CD14-positive monocyte (primary cell): ENCODE results near the gene CPT1A. TPM values are rescaled to one million over a fixed set of nuclear protein-coding genes. Genes with fewer than 3 reads are reported as not detected.

Experiments used
- DNase-seq, 3 donors: peaks; one replicate each; pipeline ENCODE4 v3.0.0-alpha.2; 2011 to 2022
- H2AFZ ChIP-seq: 2 replicates; pipeline ENCODE4 v1.6.0; 2012; ENCODE audit warnings: mild to moderate bottlenecking, low read depth, low read length, inconsistent platforms; ENCODE audit not compliant: insufficient read depth, poor library complexity, severe bottlenecking
- H3K27ac ChIP-seq, 2 donors: 1 replicate in 1 of 2; 2 replicates in 1 of 2; pipeline ENCODE4 v1.5.1; 2012 to 2013; ENCODE audit warnings: low read length in 2 of 2, control low read depth in 1 of 2, inconsistent platforms in 1 of 2, low read depth in 1 of 2, mild to moderate bottlenecking in 1 of 2
- H3K27me3 ChIP-seq, 2 donors: one replicate each; pipeline versions ENCODE4 v1.6.0 to v1.6.1; 2011 to 2013; ENCODE audit warnings: low read length in 2 of 2; ENCODE audit not compliant: control insufficient read depth in 2 of 2, insufficient read depth in 2 of 2
- H3K36me3 ChIP-seq, 2 donors: replicated peaks in 1 of 2; 1 replicate in 1 of 2; 2 replicates in 1 of 2; pipeline versions ENCODE4 v1.5.1 to v1.6.1; 2012 to 2013; ENCODE audit warnings: low read length in 2 of 2, control low read depth in 1 of 2, inconsistent platforms in 1 of 2, mild to moderate bottlenecking in 1 of 2; ENCODE audit not compliant: insufficient read depth in 2 of 2, control insufficient read depth in 1 of 2
- H3K4me1 ChIP-seq, 2 donors: 1 replicate in 1 of 2; 2 replicates in 1 of 2; pipeline versions ENCODE4 v1.5.1 to v1.6.1; 2012 to 2013; ENCODE audit warnings: low read length in 2 of 2, control low read depth in 1 of 2, inconsistent platforms in 1 of 2, mild to moderate bottlenecking in 1 of 2, moderate library complexity in 1 of 2; ENCODE audit not compliant: insufficient read depth in 2 of 2, control insufficient read depth in 1 of 2
- H3K4me2 ChIP-seq: replicated peaks from 2 replicates; pipeline ENCODE3; 2012; ENCODE audit warnings: low read length, moderate library complexity, mild to moderate bottlenecking; ENCODE audit not compliant: poor library complexity, severe bottlenecking; ENCODE audit errors: extremely low read depth
- H3K4me3 ChIP-seq, 3 experiments: fragments of 200-600 bp in 1 of 3; sonication (generic) in 1 of 3; replicated peaks in 1 of 3; 1 replicate in 2 of 3; 2 replicates in 1 of 3; pipeline ENCODE4 v1.5.1; 2011 to 2013; ENCODE audit warnings: low read length in 3 of 3, mild to moderate bottlenecking in 3 of 3, control low read depth in 2 of 3, low read depth in 2 of 3, inconsistent platforms in 1 of 3, moderate library complexity in 1 of 3
- H3K79me2 ChIP-seq: 2 replicates; pipeline ENCODE4 v1.6.0; 2012; ENCODE audit warnings: mild to moderate bottlenecking, control low read depth, inconsistent platforms, low read length, moderate library complexity; ENCODE audit not compliant: insufficient read depth
- H3K9ac ChIP-seq: 2 replicates; pipeline ENCODE4 v1.6.0; 2017; ENCODE audit warnings: low read length, mild to moderate bottlenecking; ENCODE audit not compliant: insufficient read depth, poor library complexity, severe bottlenecking
- H3K9me3 ChIP-seq, 2 donors: replicated peaks in 1 of 2; 1 replicate in 1 of 2; 2 replicates in 1 of 2; pipeline versions ENCODE4 v1.5.1 to v1.6.1; 2012 to 2013; ENCODE audit warnings: low read length in 2 of 2, control low read depth in 1 of 2; ENCODE audit not compliant: control insufficient read depth in 1 of 2, insufficient read depth in 1 of 2
- H4K20me1 ChIP-seq: 2 replicates; pipeline ENCODE4 v1.6.0; 2012; ENCODE audit warnings: mild to moderate bottlenecking, low read length, control low read depth, moderate library complexity; ENCODE audit not compliant: insufficient read depth
- H3K27ac Mint-ChIP-seq, 7 donors: one replicate each; pipeline ENCODE4 v1.8.0; 2020; ENCODE audit warnings: mild to moderate bottlenecking in 7 of 7, mixed read lengths in 7 of 7, moderate library complexity in 6 of 7, inconsistent platforms in 2 of 7
- H3K27me3 Mint-ChIP-seq, 3 donors: one replicate each; pipeline ENCODE4 v1.8.0; 2021 to 2022; ENCODE audit warnings: low read depth in 3 of 3, mild to moderate bottlenecking in 3 of 3, mixed read lengths in 3 of 3, moderate library complexity in 3 of 3, inconsistent platforms in 1 of 3
- H3K36me3 Mint-ChIP-seq, 2 donors: one replicate each; pipeline ENCODE4 v1.8.0; 2020; ENCODE audit warnings: mixed read lengths in 2 of 2, inconsistent platforms in 1 of 2, mild to moderate bottlenecking in 1 of 2
- H3K4me1 Mint-ChIP-seq: one replicate; pipeline ENCODE4 v1.8.0; 2020; ENCODE audit warnings: mild to moderate bottlenecking, mixed read lengths
- H3K4me3 Mint-ChIP-seq, 2 donors: one replicate each; pipeline ENCODE4 v1.8.0; 2020; ENCODE audit warnings: mild to moderate bottlenecking in 2 of 2, mixed read lengths in 2 of 2, moderate library complexity in 1 of 2
- H3K9me3 Mint-ChIP-seq, 7 donors: one replicate each; pipeline ENCODE4 v1.8.0; 2020 to 2022; ENCODE audit warnings: mixed read lengths in 7 of 7, mild to moderate bottlenecking in 6 of 7, moderate library complexity in 6 of 7, inconsistent platforms in 2 of 7
- WGBS: methylation state at CpG from one replicate; pipeline ENCODE4 v1.1.5; 2013; ENCODE audit warnings: missing lambda C conversion rate; ENCODE audit not compliant: insufficient coverage; 5-methylcytosine and 5-hydroxymethylcytosine counted together
- intact Hi-C, 2 donors: fragments of 100-400 bp; cut with micrococcal nuclease; formaldehyde crosslinking; loops; one replicate each; pipeline versions ENCODE4 v1.15.0 to v1.15.1; 2023
- polyA plus RNA-seq, 3 donors: library from polyadenylated mRNA; depleted of rRNA in 1 of 3; unstranded in 2 of 3; stranded (reverse) in 1 of 3; fragments of 300-500 nt in 2 of 3; fragments of >200 nt in 1 of 3; fragmentation: Illumina TruSeq in 2 of 3; gene quantifications; 1 replicate in 2 of 3; 2 replicates in 1 of 3; pipeline ENCODE4 v1.2.3, GENCODE V29; 2012 to 2021
- TF ChIP-seq, protein P1 (sequence below): fragments of 200-600 bp; IDR thresholded peaks from one replicate; pipeline ENCODE4 v1.8.0; 2022; ENCODE audit warnings: antibody characterized with exemption, mild to moderate bottlenecking

Gene CPT1A
- polyA plus RNA-seq, 3 donors = 5.6 to 42.5 (median 7.0) TPM

DNA sequence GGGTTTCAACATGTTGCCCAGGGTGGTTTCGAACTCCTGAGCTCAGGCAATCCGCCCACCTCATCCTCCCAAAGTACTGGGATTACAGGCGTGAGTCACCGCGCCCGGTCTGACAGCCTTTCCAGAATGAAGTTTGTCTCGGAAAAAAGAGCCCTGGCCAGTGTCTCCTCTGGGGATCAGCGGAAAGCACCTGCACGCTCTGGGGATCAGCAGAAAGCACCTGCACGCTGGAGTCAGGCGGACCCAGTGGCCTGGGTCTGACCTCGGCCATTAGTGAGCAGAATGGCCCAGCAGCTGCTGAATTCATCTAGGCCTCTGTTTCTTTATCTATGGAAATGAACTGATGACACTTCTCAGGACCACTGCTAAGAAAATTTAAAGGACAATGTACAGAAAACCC, 79.9 kb downstream of the CPT1A start:
- H4K20me1 ChIP-seq = peaks cover 13% of the 10 kb centered on the region
- no peak overlapping the region for H3K4me2 ChIP-seq
- Mint-ChIP-seq H3K4me3 (no peak overlapping the region), H3K36me3 (peaks cover 87 to 98% of the 10 kb centered on the region in 2 donors), H3K27ac (no peak overlapping the region), H3K27me3 (no peaks in the 10 kb centered on the region), H3K9me3 (no peaks in the 10 kb centered on the region), H3K4me1 (no peaks in the 10 kb centered on the region)
- no peaks in the 10 kb centered on the region for H3K27me3 ChIP-seq
- no peak overlapping the region for H3K9ac ChIP-seq
- intact Hi-C loops = no loop called here
- DNase-seq = no peak
- no peaks in the 10 kb centered on the region for H3K9me3 ChIP-seq
- peak overlapping the region in 1 of 2 donors; percentile 14 for H3K27ac ChIP-seq
- no peak overlapping the region for H3K4me3 ChIP-seq
- peaks cover 4% of the 10 kb centered on the region for H3K79me2 ChIP-seq
- H3K36me3 ChIP-seq = peaks cover 95 to 99% of the 10 kb centered on the region in 2 donors
- no peak overlapping the region for H2AFZ ChIP-seq
- no peaks in the 10 kb centered on the region for H3K4me1 ChIP-seq
- TF ChIP-seq, protein P1, sequence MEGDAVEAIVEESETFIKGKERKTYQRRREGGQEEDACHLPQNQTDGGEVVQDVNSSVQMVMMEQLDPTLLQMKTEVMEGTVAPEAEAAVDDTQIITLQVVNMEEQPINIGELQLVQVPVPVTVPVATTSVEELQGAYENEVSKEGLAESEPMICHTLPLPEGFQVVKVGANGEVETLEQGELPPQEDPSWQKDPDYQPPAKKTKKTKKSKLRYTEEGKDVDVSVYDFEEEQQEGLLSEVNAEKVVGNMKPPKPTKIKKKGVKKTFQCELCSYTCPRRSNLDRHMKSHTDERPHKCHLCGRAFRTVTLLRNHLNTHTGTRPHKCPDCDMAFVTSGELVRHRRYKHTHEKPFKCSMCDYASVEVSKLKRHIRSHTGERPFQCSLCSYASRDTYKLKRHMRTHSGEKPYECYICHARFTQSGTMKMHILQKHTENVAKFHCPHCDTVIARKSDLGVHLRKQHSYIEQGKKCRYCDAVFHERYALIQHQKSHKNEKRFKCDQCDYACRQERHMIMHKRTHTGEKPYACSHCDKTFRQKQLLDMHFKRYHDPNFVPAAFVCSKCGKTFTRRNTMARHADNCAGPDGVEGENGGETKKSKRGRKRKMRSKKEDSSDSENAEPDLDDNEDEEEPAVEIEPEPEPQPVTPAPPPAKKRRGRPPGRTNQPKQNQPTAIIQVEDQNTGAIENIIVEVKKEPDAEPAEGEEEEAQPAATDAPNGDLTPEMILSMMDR = no peak
- WGBS = 90% methylated on average over 9 of the region's 12 CpGs

DNA sequence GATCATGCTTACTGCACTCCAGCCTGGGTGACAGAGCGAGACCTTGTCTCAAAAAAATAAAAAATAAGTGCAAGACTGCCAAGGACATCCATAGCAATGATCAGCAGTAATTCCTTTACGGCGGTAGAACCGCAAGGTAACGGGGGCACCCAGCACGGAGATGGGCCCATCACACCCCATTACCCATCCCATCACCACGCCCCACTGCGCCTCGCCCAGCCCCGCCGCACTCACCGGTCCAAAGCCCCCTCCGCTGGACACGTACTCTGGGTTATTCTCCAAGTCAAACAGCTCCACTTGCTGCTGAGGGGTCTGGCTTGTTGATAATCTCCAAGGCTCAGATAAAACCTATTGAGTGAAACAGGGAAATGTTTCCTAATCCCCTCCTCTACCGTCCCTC, 81.7 kb downstream of the CPT1A start:
- WGBS = 98% methylated on average over 14 of the region's 15 CpGs
- Histone ChIP-seq H2AFZ (no peak overlapping the region), H3K9me3 (no peaks in the 10 kb centered on the region), H3K4me2 (no peak overlapping the region), H3K36me3 (peaks cover 89 to 96% of the 10 kb centered on the region in 2 donors), H3K79me2 (peaks cover 4% of the 10 kb centered on the region), H3K9ac (no peak overlapping the region), H3K4me1 (no peaks in the 10 kb centered on the region), H3K4me3 (no peak overlapping the region), H3K27ac (no peak overlapping the region), H3K27me3 (no peaks in the 10 kb centered on the region), H4K20me1 (peaks cover 12% of the 10 kb centered on the region)
- H3K36me3 Mint-ChIP-seq = peaks cover 84 to 99% of the 10 kb centered on the region in 2 donors
- peaks cover 0 to 2% (median 0%) of the 10 kb centered on the region in 7 donors for H3K9me3 Mint-ChIP-seq
- no peak overlapping the region for H3K27ac Mint-ChIP-seq
- TF ChIP-seq, protein P1 = no peak
- no peak for DNase-seq
- intact Hi-C loops = no loop called here
- no peaks in the 10 kb centered on the region for H3K27me3 Mint-ChIP-seq
- no peaks in the 10 kb centered on the region for H3K4me1 Mint-ChIP-seq
- no peak overlapping the region for H3K4me3 Mint-ChIP-seq
